GM21447 (cell line): ENCODE data around the gene WWOX.

Source experiments
- ATAC-seq: cut with Tn5 transposase; IDR thresholded peaks from one replicate; pipeline ENCODE4 v1.9.1; 2021; ENCODE audit not compliant: unreplicated experiment

The WWOX gene

GRCh38 chr16:78140818-78141466, 41.5 kb downstream of the WWOX start:
- no peak for ATAC-seq

- ATAC-seq, result no peak
Measured at GRCh38 chr16:78142788-78143187, 43.3 kb downstream of the WWOX start.

GRCh38 chr16:78146807-78147206, 47.4 kb downstream of the WWOX start:
- ATAC-seq, result no peak

GRCh38 chr16:78147911-78148401, 48.5 kb downstream of the WWOX start:
- no peak for ATAC-seq

- no peak for ATAC-seq
Measured at GRCh38 chr16:78150233-78150632, 50.8 kb downstream of the WWOX start.

GRCh38 chr16:78154729-78155461, 55.4 kb downstream of the WWOX start:
- ATAC-seq, result no peak

- no peak for ATAC-seq
Measured at GRCh38 chr16:78155791-78156345, 56.4 kb downstream of the WWOX start.

GRCh38 chr16:78161023-78161729, 61.7 kb downstream of the WWOX start:
- ATAC-seq, result no peak

GRCh38 chr16:78163772-78164670, 64.6 kb downstream of the WWOX start:
- no peak for ATAC-seq

GRCh38 chr16:78170494-78170933, 71.1 kb downstream of the WWOX start:
- no peak for ATAC-seq

- ATAC-seq, result no peak
Measured at GRCh38 chr16:78175287-78175686, 75.8 kb downstream of the WWOX start.

GRCh38 chr16:78176435-78176834, 77.0 kb downstream of the WWOX start:
- no peak for ATAC-seq

- no peak for ATAC-seq
Measured at GRCh38 chr16:78177218-78177617, 77.8 kb downstream of the WWOX start.

GRCh38 chr16:78177987-78178386, 78.5 kb downstream of the WWOX start:
- no peak for ATAC-seq

- no peak for ATAC-seq
Measured at GRCh38 chr16:78179666-78180065, 80.2 kb downstream of the WWOX start.

GRCh38 chr16:78180349-78180748, 80.9 kb downstream of the WWOX start:
- no peak for ATAC-seq

- no peak for ATAC-seq
Measured at GRCh38 chr16:78183437-78184237, 84.2 kb downstream of the WWOX start.

- no peak for ATAC-seq
Measured at GRCh38 chr16:78184238-78185183, 85.1 kb downstream of the WWOX start.

- ATAC-seq, result no peak
Measured at GRCh38 chr16:78189121-78189520, 89.7 kb downstream of the WWOX start.
